ENCODE data around the gene SHCBP1L. TPM values are rescaled to one million over a fixed set of nuclear protein-coding genes. Genes with fewer than 3 reads are reported as not detected.

Gene SHCBP1L
- not detected in 2 replicates for total RNA-seq (2021)
- long read RNA-seq: 0 reads

DNA sequence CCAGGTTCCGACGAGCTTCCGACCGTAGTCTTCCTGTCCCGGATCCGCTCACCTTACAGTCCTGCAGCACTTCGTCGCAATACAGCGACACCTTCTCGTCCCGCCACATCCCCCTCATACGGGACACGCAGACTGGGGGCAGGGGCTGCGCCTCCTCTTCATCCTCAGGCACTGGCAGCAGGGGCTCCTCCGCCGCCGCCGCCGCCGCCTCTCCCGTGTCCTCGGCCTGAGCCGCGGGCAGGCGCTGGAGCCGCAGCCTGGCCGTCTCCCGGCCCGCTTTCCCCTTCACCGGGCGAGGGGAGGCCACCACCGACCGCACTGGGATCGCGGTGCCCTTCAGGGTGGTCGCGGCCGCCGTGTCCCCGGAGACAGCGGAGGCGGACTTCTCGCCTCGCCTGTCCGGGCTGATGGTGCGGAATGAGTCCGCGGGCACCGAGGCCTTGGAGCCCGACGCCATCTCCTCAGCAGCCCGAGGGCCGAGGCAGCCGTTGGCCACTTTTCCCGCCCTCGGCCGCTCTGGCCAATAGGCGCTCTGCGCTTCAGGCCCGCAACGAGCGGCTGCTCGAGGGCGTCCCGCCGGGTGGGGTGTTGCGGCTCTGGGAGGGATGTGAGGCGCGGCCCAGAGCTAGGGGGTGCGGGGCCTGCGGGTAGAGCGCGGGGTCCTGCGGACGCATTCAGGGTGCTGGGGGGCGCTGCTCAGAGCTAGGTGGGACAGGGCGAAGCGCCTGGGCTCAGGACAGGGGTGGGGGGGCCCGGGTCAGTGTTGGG, at the start of gene SHCBP1L:
Gene SHCBP1L (minus strand): TSS at position 490 of the 768 bp plus-strand sequence. CDS start 33 bp downstream, at position 457.
- Histone ChIP-seq H3K23me2 (ENCODE audit: insufficient read length, low read depth, low read length, poor library complexity, severe bottlenecking) (no peaks in the 10 kb centered on the region), H3K79me1 (ENCODE audit: insufficient read depth, low read depth, low read length, poor library complexity, severe bottlenecking) (no peaks in the 10 kb centered on the region), H3K4ac (ENCODE audit: low read depth, low read length) (no peak within 1 kb of the TSS), H3T11ph (ENCODE audit: low read length) (no peak within 1 kb of the TSS), H2BK12ac (ENCODE audit: insufficient read length, low read depth, low read length) (no peak within 1 kb of the TSS), H3K9ac (ENCODE audit: extremely low read depth, insufficient read length, low read length) (no peak within 1 kb of the TSS), H2AK5ac (ENCODE audit: insufficient read length, low read length) (no peak within 1 kb of the TSS), H3K14ac (ENCODE audit: insufficient read depth, low read length) (no peak within 1 kb of the TSS), H3K23ac (ENCODE audit: insufficient read length, low read depth, low read length) (no peak within 1 kb of the TSS), H3K79me2 (ENCODE audit: insufficient read depth, low read length) (no peaks in the 10 kb centered on the region), H2BK20ac (ENCODE audit: low read depth, low read length, poor library complexity, severe bottlenecking) (no peak within 1 kb of the TSS), H2BK15ac (ENCODE audit: low read depth, low read length) (no peak within 1 kb of the TSS), H4K91ac (ENCODE audit: insufficient read length, low read depth, low read length) (no peak within 1 kb of the TSS), H4K5ac (ENCODE audit: insufficient read length, low read depth, low read length) (no peak within 1 kb of the TSS), H4K20me1 (ENCODE audit: control insufficient read depth, insufficient read depth, insufficient read length) (no peaks in the 10 kb centered on the region), H4K8ac (replicated peaks; ENCODE audit: insufficient read length, low read depth, low read length) (no peak within 1 kb of the TSS), H3K56ac (ENCODE audit: insufficient read length, low read depth, low read length) (no peak within 1 kb of the TSS), H2AFZ (ENCODE audit: low read length) (no peak within 1 kb of the TSS), H3K27ac (ENCODE audit: insufficient read length, low read depth, low read length) (no peak within 1 kb of the TSS), H3K4me1 (ENCODE audit: insufficient read depth, low read length) (no peaks in the 10 kb centered on the region), H3K18ac (ENCODE audit: insufficient read length, low read depth, low read length) (no peak within 1 kb of the TSS), H3K27me3 (ENCODE audit: insufficient read depth, low read length) (no peaks in the 10 kb centered on the region), H2BK120ac (ENCODE audit: low read depth, low read length, poor library complexity, severe bottlenecking) (peak within 1 kb of the TSS; percentile 5), H3K9me3 (ENCODE audit: control insufficient read depth, low read depth, low read length) (no peaks in the 10 kb centered on the region), H2BK5ac (ENCODE audit: insufficient read length, low read length) (no peak within 1 kb of the TSS), H3K4me2 (ENCODE audit: insufficient read depth, insufficient read length, low read length) (no peak within 1 kb of the TSS)
- Mint-ChIP-seq H3K4me3 (no peak within 1 kb of the TSS), H3K9me3 (peaks cover 5 to 9% of the 10 kb centered on the region in 2 experiments; a peak in 4 of 5 replicates), H3K27me3 (ENCODE audit: low read depth) (no peaks in the 10 kb centered on the region), H3K27ac (no peak within 1 kb of the TSS; a peak in 1 of 7 replicates), H3K4me1 (peaks cover 13 to 16% of the 10 kb centered on the region in 2 experiments), H3K36me3 (ENCODE audit: insufficient read depth in 1 of 3, low read depth in 3 of 3) (peaks cover 0 to 11% (median 0%) of the 10 kb centered on the region in 3 experiments; a peak in 3 of 7 replicates)
- peak; percentile 43 for DNase-seq
- WGBS (ENCODE audit: extremely low coverage, insufficient read length, low lambda C conversion rate): no CpG with 5 or more reads among the region's 79 CpGs
- no peak for TF ChIP-seq CTCF (conservative IDR thresholded peaks at IDR 0.05)
